NCI-H748 (cell line): Measurements from ENCODE around the gene TBC1D9.
"Not testable (repeated sequence)": the region's sequence is repeated elsewhere in the genome, so short reads cannot be mapped to it uniquely, and the experiment has no call there.

ENCODE experiments used
- DNase-seq: peaks from one replicate; lab custom pipeline; 2025; ENCODE audit not compliant: unreplicated experiment; lab: John Stamatoyannopoulos, UW

The TBC1D9 gene

GRCh38 chr4:140756319-140757231, at the start of gene TBC1D9:
Gene TBC1D9, minus strand, starts transcription at chr4:140756385. Its CDS starts 340 bp downstream, at chr4:140756045.
- peak; percentile 85 for DNase-seq

- DNase-seq: no peak
Measured at GRCh38 chr4:140805293-140805692, 49.1 kb upstream of the TBC1D9 start.

DNA sequence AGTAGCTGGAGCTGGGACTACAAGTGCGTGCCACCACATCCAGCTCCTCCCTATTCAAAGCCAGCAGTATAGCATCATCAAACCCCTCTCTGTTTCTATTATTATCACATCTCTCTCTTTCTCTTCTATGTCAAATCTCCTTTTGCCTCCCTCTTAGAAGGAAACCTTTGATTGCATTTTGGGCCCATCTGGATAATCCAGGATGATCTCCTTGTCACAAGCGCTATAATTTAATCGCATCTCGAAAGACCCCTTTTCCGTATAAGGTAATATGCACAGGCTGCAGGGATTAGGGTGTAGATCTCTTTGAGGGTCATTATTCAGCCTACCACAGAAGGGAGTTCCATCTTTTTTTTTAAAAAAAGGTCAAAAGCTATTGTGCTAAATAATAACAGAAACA, 46.4 kb upstream of the TBC1D9 start:
- no peak for DNase-seq

GRCh38 chr4:140800666-140801065, 44.5 kb upstream of the TBC1D9 start:
- no peak for DNase-seq

DNA sequence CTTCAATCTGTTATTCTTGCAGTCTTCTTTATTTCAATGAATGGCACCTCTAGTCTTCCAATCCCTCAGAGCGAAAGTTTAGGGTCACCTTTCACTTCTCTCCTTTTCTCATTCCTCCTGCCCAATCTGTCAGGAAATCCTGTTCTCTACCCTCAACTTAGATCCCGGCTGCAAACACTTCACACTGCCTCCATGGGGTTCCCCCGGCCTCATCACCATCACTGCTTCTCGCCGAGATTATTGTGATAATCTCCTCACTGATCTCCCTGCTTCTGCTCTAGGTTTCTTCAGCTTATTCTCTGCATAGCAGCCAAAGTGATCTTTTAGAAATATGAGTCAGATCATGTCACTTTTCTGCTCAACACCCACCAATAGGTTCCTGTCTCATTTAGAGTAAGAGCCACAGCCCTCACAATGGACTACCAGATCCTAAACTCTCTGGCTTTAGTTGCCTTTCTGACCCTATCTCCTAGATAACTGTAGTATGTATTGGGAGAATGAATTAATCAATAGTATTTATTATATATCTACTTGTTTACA, 43.6 kb upstream of the TBC1D9 start:
- no peak for DNase-seq

DNA sequence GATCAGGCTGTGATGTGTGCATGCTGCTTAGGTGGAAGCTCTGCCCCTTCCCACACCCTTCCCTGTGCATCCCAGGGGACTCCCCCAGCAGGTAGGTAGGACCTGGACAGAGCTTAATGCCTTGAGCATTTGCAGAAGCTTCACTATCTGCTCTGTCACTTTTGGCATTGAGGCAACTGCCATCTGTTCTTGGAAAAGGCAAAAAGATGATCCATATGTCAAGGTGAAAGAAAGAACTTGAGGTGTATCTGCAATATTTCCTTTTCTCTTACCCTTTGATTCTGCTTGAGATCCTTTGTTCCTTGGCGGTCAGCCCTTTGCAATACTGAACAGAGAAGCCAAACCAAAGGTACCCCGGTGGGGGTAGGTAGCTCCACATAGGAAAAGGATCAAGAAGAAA, 37.1 kb upstream of the TBC1D9 start:
- DNase-seq: no peak

- no peak for DNase-seq
Measured at GRCh38 chr4:140790765-140791164, 34.6 kb upstream of the TBC1D9 start.

DNA sequence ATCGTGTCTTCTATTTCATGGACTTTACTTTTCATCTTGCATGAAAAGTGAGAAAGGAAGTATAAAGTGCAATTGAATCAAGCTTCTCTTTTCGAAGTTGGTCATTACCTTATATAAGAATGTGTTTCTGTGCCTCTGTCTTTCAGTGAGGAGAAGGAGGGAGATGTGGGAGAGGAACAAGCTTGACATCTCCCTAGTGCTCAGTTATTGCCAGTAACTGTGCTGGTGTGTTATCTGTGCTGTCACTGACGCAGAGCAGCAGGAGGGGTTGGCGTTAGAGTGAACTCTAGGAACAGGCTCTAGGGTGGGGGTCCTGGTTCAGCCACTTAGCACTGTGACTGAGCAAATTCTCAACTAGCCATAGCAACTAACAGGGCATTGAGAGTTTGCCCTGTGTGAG, 34.0 kb upstream of the TBC1D9 start:
- DNase-seq: no peak

- no peak for DNase-seq
Measured at GRCh38 chr4:140789759-140790158, 33.6 kb upstream of the TBC1D9 start.

GRCh38 chr4:140782787-140783186, 26.6 kb upstream of the TBC1D9 start:
- DNase-seq: not testable (repeated sequence)

- no peak for DNase-seq
Measured at GRCh38 chr4:140781596-140781995, 25.4 kb upstream of the TBC1D9 start.

DNA sequence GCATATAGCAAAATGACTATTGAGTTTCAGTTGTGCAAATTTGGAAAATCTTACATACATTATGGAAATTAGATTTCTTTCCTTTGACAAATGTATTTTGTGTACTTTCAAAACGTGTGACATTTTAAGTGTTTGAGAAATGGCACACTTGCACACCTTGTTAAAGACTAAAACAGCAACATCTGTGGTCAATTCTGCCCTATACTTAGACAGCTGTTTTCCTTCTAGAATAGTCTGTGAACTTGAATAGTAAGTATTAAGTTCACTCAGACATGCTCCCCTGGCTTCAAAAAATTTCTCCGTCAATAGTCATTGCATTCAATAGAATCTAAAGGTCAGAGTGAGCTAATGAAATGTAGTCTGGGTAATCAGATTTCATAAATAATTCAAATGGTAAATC, 21.7 kb upstream of the TBC1D9 start:
- no peak for DNase-seq

GRCh38 chr4:140777386-140777785, 21.2 kb upstream of the TBC1D9 start:
- no peak for DNase-seq

GRCh38 chr4:140776556-140776955, 20.4 kb upstream of the TBC1D9 start:
- DNase-seq: peak; percentile 2

GRCh38 chr4:140774956-140775355, 18.8 kb upstream of the TBC1D9 start:
- no peak for DNase-seq

DNA sequence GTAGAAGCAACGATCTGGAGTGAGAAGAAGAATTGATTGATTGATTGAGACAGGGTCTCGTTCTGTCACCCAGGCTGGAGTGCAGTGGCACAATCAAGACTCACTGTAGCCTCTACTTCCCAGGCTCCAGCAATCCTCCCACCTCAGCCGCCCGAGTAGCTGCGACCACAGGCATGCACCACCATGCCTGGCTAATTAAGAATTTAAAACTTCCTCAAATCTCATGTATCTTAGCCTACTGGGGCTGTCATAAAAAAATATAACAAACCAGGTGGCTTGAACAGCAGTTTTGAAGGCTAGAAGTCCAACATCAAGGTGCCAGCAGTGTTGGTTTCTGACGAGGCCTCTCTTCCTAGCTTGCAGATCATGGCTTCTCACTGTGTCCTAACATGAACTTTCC, 18.3 kb upstream of the TBC1D9 start:
- no peak for DNase-seq

GRCh38 chr4:140769209-140769608, 13.0 kb upstream of the TBC1D9 start:
- no peak for DNase-seq

DNA sequence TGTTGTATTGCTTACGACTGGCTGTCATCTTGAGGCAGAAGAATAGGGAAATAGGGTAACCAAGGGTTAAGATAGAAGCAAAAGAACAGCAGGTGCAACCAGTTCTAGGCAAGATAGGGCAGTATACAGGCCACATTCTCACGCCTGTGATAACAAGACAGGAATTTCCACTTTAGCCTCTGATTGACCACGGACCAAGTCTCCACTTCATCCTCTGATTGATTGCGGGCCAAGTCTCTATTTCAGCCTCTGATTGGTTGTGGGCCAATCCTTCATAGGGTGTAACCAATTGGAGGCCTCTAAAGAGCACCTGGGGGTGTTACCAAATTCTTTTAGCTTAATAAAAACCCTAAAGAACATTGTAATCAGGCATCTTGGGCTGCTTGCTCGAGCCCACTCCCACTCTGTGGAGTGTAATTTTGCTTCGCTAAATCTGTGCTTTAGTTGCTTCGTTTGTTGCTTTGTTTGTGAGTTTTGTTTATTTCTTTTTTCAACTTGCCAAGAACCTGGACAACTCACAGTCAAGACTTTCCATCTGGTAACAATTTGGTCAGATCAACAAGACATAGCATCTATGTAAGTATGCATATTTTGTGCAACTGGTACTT, 8.7 kb upstream of the TBC1D9 start:
- DNase-seq: no peak

DNA sequence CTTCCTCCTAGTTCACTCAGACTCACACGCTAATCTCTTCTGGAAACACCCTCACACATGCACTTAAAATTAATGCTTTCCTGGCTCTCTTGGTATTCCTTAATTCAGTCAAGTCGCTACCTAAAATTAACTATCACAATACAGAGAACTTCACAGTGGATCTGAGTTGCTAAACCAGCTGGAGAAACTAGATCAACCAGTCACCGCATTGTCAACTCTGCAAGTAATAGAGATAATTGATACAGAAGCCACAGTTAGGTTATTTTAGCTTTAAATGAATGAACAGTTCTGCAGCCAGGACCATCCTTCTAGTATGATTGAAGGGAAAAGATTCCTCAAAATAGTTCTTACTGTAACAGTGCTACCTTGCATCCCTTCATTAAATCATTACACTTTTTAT, 6.0 kb upstream of the TBC1D9 start:
- peak; percentile 2 for DNase-seq

DNA sequence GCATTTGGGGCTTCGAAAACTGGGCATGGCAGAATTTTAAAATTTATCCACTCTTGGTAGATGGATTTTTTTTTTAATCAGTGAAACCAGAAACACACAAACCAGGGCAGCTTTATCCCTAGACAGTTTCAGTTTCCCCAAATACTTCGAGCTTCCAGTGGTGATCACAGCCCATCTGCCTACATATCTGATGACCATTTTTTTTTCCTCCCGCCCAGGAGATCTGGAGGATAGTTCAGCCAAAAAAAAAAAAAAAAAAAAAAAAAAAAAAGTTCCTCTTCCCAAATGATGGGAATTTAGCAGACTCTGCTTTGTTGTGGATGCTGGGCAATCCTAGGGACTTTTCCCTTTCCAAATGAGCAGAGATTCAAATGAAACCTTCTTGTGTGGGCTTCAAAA, 1.0 kb upstream of the TBC1D9 start:
- DNase-seq: no peak

GRCh38 chr4:140755774-140756318, 339 bp downstream of the TBC1D9 start:
- DNase-seq: peak; percentile 76
